Activated naive CD8-positive, alpha-beta T cell treated with anti-CD3 and anti-CD28 coated beads, Interleukin-2, amount 50 U/mL, for 16 hours (primary cell): ENCODE data around the gene SPRY4.
"Not testable (repeated sequence)": the region's sequence is repeated elsewhere in the genome, so short reads cannot be mapped to it uniquely, and the experiment has no call there.

Source experiments
- DNase-seq: peaks from one replicate; pipeline ENCODE4 v3.0.0-alpha.2; 2020; ENCODE audit warnings: low read depth, low spot score

SPRY4 gene

GRCh38 chr5:142315096-142315900, 9.5 kb downstream of the SPRY4 start:
- no peak for DNase-seq

DNA sequence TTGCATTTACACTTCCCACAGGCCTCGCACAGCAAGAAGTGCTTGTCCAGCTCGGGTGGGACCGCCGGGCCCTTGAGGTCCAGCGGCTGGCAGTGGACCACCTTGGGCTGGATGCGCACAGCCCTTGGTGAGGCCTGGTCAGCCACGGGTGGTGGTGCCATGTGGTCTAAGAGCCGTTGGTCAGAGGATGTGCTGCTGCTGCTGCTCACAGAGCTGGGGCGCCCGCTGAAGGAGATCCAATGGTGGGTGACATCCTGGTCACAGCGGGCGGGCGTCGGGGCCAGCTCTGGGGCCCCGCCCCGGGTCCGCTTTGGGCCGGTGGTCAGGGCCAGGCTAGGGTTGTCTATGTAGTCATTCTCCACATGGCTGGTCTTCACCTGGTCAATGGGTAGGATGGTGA, 10.2 kb downstream of the SPRY4 start:
- DNase-seq: no peak

GRCh38 chr5:142314109-142314508, 10.7 kb downstream of the SPRY4 start:
- DNase-seq: no peak

DNA sequence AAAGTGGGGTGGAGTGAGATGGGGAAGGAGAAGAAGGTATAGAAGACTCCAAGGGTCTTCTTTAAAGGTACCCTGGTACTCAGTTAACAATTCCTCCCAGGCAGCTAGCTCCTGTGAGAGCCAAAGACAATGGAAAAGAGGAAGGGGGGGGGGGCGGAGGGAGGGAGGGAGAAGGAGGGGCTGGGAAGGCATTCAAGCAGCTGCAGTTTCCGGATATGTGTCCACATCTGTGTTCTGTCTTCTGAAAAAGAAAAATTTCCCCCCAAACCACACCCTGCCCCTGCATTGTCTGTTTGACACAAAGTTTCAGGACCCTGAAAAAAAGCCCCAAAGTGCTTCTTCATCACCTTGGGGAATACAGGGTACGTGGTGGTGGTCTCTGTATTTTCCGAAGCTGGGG, 11.1 kb downstream of the SPRY4 start:
- no peak for DNase-seq

DNA sequence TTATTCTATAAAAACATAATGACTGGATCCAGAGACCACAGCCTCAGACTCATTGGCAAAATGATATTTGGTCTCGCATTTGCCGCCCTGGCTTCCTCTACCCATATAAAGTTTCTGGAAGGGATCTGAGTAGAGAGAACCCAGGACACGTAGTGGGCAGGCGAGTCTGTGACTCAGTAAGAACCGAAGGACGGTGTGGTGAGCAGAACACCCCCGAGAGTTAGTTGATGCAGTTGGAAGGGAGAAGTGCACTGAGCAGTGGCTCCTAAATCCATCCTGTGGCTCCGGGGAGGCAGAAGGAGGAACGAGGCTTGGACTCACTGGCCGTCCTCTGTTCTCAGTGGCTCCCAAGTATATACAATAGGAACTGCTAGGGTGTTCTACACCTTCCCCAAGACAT, 11.5 kb downstream of the SPRY4 start:
- no peak for DNase-seq

DNA sequence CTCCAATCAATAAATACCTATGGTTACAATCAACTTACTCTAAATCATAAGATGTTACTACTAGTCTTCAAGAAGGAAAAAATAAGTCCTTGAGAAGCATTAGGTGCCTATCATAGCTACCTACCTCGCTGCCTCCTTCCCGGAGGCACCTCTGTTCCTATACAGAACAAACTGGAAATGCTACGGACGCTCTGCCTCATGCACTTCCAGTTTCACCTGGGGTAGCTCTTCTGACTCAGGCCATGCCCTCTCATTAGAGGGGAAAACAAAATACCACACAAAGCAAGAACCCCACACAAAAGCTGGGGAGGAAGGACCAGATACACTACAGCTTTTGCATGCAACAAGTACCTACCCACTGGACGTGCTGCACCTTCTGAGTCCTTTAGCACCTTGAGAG, 12.4 kb downstream of the SPRY4 start:
- no peak for DNase-seq

DNA sequence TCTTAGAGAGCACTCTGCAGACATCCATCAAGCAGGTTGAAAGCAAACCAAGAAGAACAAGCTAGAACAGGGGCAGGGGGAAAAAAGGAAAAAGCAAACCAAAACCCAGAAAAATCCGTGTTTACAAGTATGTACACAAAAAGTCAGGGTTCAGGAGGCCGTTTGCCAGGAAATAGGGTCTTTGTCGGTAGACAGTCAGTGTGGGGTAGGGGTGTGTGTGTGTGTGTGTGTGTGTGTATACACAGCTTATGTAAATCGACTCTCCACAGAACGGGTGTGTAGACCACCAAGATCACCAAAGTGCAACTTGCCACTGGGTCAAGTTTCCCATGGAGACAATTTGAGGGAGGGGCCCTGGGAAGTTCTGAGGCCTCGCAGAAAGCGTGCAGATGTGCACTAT, 13.1 kb downstream of the SPRY4 start:
- DNase-seq: no peak

GRCh38 chr5:142310803-142311202, 14.0 kb downstream of the SPRY4 start:
- no peak for DNase-seq

DNA sequence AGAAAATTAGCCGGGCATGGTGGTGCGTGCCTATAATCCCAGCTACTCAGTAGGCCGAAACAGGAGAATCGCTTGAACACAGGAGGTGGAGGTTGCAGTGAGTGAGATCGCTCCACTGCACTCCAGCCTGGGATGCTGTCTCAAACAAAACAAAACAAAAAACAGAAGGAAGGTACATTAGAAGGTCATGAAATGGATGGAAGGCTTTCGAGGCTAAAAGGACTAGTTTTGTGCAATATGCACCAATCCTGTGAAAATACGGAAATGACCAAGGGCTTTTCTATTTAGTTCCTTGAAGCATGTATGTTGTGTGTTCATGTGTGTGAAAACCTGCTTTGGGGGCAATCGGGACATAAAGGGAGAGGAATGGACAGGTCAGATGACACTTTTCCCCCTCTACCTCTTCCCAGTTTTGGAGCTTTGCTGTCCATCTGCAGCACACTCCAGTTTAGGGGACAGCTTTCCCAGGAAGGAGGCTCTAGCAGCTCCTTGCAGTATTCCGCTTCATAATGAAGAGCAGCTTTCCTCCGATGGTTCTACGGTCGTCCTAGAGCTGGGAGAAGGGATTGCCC, 15.0 kb downstream of the SPRY4 start:
- DNase-seq: no peak

GRCh38 chr5:142308358-142308757, 16.5 kb downstream of the SPRY4 start:
- no peak for DNase-seq

- DNase-seq: no peak
These were observed 17.5 kb downstream of the SPRY4 start for GRCh38 chr5:142307146-142307890.

DNA sequence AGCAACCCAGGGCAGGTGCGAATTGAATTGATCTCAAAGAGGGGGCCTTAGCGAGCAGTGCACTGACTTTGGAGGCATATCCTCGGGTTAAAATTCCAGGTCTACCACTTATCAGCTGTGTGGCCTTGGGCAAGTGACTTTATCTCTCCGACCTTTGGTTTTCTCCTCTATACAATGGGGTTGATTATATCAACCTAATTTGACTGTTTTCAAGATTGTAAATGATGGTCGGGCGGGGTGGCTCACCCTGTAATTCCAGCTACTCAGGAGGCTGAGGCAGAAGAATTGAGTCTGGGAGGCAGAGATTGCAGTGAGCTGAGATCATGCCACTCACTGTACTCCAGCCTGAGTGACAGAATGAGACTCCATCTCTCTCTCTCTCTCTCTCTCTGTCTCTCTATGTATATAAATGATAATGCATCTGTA, 18.7 kb downstream of the SPRY4 start:
- DNase-seq: no peak

- no peak for DNase-seq
These were observed 19.6 kb downstream of the SPRY4 start for GRCh38 chr5:142305211-142305610.

DNA sequence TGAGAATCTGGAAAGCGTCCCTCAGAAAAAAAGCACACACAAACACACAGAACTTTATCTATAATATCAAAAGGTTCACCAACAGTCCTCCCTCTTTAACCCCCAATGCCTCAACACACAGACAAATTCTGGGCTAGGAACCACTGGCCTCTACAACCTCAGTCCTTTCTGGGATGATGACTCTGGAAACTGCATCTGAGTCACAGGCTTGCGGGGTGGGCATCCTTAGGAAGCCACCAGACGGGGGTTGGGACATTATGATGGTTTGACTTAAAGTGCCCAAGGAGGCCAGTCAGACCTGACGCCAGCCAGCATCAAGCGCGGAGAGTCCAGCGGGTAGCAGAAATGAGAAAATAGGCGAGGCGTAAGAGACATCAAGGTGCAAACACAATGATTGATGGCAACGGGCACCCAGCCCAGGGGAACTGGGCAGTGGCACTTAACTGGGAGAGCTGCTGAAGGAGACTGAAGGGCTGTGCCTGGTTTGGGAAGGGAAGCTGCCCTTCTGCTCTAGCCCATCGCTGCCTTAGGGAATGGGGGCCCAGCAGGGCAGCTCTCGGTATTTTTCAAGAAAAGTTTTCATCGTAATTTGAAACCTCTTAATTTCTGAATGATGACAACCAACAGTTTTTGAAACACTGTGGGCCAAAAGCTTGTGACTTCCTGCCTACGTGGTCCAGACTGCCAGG, 20.7 kb downstream of the SPRY4 start:
- DNase-seq: no peak

DNA sequence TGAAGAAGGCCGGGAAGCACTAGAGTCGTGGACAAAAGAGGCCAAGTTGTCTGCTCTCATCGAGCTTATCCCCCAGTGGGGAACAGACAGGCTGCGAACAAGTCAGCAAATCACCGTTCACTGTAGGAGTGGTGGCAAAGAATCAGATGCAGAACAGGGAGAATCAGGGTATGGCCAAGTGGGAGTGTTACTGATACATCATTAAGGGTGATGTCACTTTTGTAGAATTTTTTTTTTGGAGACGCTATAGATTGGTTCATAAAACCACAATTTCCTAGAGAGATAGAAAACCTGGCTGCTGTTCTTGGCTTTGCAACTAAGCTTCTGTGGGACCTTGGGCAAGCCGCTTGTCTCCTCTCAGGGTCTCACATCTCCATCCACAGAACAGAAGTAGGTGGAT, 21.3 kb downstream of the SPRY4 start:
- DNase-seq: no peak

GRCh38 chr5:142301540-142301939, 23.3 kb downstream of the SPRY4 start:
- no peak for DNase-seq

- DNase-seq: no peak
These were observed 24.1 kb downstream of the SPRY4 start for GRCh38 chr5:142300677-142301076.

- no peak for DNase-seq
These were observed 26.0 kb downstream of the SPRY4 start for GRCh38 chr5:142298789-142299188.

- not testable (repeated sequence) for DNase-seq
These were observed 27.0 kb downstream of the SPRY4 start for GRCh38 chr5:142297786-142298185.

DNA sequence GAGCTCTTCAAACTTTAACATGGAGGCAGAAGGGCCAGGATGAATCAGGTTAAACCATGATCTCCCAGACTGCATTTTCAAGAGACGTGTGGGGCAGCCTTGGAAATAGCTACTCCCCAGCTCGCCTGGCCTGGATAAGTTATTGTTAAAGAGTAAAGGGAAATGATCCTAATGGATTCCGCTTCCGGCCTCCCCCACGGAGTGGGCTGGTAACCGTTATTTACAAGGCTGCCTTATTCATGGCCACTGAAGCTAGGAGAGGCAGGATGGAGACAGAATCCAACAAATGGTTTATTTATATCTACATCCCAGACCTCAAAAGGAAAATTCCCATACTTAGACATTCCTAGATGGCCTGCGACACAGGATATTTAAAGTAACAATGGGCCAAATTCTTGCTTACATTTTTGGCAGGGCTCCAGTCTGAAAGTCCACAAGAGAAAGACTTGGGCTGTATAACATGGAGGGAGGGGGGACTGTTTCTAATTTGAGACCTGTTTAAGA, 27.9 kb downstream of the SPRY4 start:
- no peak for DNase-seq

DNA sequence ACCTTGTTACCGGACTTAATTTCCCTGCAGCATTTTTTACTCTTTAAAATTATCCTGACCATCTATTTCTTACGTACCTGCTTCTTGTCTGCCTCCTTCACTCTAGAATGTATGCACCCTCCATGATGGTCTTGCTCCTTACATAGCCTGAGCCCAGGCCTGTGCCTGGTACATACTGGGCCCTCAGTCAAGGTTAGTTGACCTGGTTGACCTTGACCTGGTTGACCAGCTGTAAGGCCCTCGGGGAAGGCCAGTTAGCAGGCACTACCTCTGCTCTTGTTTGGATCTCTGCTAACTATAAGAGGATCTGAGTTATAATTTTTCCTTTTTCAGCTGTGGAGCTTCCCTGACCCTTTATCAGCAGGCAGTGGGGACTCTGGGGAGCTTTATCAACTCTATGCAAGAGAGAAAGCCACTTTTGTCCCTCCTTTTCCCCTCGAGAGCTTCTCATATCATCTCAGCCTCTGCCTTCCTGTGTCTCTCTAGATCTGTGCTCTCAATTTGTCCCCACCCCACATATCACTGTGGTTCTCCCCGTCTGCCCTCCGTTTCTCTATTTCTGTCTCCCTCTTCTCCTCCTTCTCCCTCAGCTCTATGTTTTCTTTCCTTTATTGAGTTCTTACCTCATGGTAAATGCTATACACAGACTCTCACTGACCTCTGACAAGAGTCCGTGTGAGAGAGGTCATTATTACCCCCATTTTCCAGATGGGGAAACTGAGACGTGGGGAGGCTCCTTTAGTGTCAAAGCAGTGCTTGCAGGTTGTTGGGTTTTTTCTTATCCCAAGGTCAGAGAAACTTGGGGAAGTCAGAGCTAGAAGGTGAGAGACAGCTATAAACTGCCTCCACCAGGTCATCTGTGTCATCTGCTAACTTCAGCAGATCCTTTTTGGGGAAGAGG, 28.6 kb downstream of the SPRY4 start:
- DNase-seq: no peak
